Activated T-cell treated with anti-CD3 and anti-CD28 coated beads for 4 hours (primary cell): ENCODE results near the gene MAPRE2.
"Not testable (repeated sequence)": the region's sequence is repeated elsewhere in the genome, so short reads cannot be mapped to it uniquely, and the experiment has no call there.

ENCODE experiments used
- DNase-seq: peaks from one replicate; pipeline ENCODE4 v3.0.0-alpha.2; 2020

MAPRE2 gene

GRCh38 chr18:35158728-35159450 is 117.7 kb downstream of the MAPRE2 start:
- no peak for DNase-seq

DNA sequence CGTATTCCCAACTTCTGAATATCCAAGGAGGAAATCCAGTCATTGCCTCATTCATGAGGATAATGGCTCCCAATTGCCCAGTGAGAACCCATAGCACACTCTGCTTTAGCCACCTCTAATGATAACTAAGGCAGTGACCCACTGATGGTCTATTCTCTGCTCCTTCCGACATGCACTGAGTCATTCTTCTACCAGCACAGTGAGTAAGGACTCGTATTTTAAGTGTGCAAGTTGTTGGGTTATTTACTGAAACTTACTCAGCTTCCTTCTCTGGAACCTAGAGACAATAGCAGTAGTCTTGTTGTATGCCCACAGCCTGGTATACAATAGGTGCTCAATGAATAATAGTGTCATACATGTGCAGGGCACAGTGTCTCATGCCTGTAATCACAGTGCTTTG is 118.6 kb downstream of the MAPRE2 start:
- no peak for DNase-seq

GRCh38 chr18:35161485-35161884 is 120.3 kb downstream of the MAPRE2 start:
- no peak for DNase-seq

GRCh38 chr18:35161934-35162333 is 120.7 kb downstream of the MAPRE2 start:
- no peak for DNase-seq

DNA sequence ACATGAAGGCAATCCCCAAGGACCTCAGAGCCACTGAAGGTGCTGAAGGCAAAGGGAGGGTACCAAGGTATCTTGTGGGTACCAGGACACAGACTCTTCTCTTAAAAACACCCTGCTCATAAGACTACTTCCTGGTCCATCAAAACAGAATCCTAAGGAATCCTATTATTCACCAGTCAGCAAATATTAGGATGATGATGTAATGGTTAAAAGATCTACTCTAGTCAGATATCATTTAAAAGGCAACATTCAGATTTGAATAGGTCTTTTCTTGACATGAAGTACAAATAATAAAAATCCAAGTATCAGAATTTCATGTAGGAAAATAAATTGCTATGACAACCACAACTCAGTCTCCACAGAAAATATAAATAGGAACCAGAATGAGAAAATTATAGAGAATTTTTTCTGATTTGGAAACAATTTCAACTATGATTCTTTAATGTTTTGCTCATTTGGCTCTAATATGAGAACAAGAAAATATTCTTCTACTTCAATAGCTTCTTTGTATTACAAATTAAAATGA is 121.9 kb downstream of the MAPRE2 start:
- DNase-seq, result no peak

GRCh38 chr18:35163721-35164120 is 122.5 kb downstream of the MAPRE2 start:
- no peak for DNase-seq

DNA sequence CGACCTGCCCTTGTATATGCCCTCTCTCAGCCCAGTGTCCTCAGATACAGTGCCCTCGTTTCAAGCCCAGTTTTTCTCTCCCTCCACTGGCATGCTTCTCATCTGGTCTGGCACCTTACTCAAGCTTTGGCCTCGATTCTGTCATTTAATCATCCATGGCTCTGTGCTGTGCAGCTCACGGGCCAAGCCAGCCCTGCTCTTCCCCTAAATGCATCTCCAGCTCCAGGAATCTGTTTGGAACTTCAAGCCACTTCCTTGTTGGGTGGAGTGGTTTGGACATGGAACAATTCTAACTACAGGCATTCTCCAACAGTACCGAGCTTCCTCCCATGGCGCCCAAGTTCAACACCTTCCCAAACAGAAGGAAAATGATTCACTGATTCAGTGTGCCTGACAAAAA is 122.9 kb downstream of the MAPRE2 start:
- DNase-seq, result no peak

GRCh38 chr18:35167332-35167731 is 126.1 kb downstream of the MAPRE2 start:
- DNase-seq, result no peak

DNA sequence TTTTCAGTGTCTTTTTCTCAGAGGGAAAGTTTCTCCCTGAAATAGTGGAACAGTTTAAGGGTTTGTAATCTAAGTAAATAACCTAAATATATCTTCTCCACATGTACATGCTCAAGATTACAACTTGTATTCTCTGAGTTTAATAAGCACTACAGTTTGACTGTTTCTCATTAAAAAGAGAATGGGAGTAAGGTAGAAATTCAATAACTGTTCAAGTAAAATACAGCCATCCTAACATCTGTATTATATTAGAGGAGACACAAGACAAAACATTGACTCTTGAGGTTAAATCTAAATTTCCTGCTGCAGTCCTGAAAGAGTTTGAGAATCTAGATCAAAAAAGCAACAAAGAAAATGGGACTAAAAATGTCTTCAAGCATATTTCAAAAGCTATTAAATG is 126.6 kb downstream of the MAPRE2 start:
- DNase-seq, result no peak

GRCh38 chr18:35170323-35170722 is 129.1 kb downstream of the MAPRE2 start:
- DNase-seq, result not testable (repeated sequence)

GRCh38 chr18:35171315-35171987 is 130.2 kb downstream of the MAPRE2 start:
- DNase-seq, result no peak

GRCh38 chr18:35172009-35172408 is 130.8 kb downstream of the MAPRE2 start:
- no peak for DNase-seq

DNA sequence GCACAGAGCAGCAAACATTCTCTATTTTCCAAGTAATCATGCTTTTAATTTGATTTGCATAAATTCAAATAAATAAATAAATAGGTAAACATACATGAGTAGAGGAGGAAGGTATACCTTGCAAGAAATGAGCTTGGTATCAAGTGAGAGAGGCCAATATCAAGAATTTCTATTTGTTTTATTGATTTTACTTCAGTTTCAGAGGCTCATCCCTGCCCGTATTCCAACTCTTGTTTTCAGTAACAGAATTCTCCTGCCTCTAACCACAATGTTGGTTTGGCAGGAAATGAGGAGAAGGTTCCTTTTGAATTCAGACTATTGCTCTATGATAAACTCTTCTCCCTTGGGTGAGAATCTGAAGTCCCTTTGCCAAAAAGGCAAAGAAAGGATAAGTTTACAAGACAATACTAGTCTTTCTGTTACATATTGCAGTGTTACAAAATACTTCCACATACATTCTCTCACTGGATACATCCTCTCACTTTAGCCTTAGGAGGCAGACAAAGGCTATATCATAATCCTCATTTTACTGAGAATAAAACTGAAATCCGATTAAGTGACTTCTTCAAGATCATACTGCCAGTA is 131.3 kb downstream of the MAPRE2 start:
- no peak for DNase-seq

GRCh38 chr18:35174093-35174731 is 133.0 kb downstream of the MAPRE2 start:
- DNase-seq, result no peak

GRCh38 chr18:35174745-35175144 is 133.5 kb downstream of the MAPRE2 start:
- DNase-seq, result no peak

- DNase-seq, result no peak
Observed at GRCh38 chr18:35176925-35177324, 135.7 kb downstream of the MAPRE2 start.

DNA sequence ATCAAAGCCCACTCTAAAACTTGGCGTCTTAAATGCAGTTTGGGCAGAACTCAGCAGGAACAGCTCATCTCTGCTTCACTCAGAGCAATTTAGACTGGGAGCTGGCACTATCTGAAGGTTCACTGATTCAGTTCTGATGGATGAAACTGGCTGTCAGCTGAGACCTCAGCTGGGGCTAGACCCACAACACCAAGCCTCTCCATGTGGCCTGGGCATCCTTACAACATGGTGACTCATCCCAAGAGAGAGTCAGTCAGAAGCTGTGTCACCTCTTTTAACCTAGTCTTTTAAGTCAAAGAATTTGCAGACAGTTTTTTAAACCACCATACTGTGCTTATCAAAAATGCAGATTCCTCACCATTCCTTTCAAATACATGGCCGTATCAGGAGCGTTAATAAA is 137.0 kb downstream of the MAPRE2 start:
- no peak for DNase-seq

DNA sequence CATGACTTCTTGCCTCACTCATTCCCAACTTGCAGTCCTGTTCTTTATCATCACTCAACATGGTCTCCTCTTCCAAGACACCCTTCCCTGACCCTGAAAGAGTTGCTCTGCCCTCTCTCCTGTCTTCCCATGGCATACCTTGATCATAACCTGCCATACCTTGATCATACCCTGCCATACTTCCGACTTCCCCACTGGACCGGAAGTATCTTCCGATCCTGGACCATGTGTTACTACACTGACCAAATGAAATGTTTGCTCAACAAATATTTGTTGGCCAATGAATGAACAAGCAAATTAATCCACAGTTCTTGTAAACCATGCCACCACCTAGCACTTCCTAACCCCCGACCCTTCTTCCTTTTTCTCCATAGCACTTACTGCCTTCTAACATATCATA is 138.7 kb downstream of the MAPRE2 start:
- no peak for DNase-seq

GRCh38 chr18:35180455-35180854 is 139.2 kb downstream of the MAPRE2 start:
- no peak for DNase-seq

- no peak for DNase-seq
Observed at GRCh38 chr18:35182151-35182550, 140.9 kb downstream of the MAPRE2 start.

DNA sequence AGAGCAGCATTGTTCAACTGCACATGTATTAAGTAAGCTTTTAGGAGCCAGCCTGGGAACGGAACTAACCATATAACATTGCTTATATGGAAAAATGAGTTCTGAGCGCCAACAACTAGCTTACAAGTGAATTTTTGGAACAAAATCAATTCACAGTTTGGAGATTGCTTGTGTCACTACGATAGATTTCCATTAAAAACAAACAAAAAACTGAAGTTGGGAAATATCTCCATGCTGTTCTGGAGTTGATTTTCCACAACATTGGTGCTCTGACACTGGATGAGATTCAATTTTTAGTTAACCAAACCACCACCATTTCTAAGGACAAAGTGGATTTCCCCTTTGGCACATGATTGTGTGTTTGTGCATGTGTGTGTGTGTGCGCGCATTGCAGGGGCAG is 142.7 kb downstream of the MAPRE2 start:
- no peak for DNase-seq

GRCh38 chr18:35185771-35186170 is 144.6 kb downstream of the MAPRE2 start:
- no peak for DNase-seq

DNA sequence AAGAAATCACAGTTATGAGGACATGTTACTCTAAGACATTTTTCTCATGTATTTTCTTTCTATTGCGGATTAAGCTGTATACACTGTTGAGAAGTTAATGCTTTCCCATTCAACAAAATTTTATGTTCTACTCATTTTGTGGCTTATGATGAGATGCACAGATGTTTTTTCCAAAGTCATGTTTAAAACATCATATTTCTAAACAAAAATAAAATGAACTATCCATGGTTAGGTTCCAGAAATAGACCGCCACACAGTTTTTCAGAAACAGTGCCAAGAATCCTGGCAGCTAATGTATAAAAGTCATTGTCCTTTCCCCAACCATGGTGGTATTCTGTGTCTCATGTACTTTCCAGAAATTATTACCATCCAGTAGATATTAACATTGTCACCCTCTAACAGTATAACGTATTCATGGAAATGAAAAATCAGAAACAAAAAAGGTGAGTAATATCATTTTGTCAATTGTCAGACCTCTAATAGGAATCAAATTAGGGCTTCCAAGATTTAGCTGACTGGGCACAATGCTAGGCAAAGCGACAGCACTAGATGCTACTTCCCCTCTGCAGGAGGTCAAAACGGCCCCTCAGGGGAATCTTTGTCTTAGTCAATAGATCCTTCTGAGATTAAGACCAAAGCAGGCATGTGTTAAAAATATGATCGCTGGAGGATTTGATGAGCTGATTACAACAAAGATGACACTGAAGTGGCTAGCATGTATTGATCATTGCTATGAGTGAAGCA is 145.2 kb downstream of the MAPRE2 start:
- no peak for DNase-seq
